ENCODE data around the gene UVRAG.

UVRAG gene

DNA sequence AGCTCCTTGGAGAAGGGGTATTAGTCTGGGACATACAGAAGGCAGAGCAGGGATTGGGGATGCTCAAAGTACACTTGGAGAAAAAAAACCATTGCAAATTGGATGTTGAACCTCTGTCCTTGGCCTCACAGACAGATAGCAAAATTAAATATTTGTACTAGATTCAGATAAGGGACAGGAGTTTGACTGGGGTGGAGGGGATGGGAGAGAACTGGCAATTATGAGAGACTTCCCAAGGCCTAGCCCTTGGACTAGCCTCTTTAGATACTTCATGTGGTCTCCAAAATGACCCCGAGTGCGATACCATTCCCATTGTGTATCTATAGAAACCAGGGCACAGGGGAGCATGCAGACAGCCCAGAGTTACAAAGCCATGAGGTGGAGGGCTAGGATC, 30.9 kb upstream of the UVRAG start:
- no peak for DNase-seq

DNA sequence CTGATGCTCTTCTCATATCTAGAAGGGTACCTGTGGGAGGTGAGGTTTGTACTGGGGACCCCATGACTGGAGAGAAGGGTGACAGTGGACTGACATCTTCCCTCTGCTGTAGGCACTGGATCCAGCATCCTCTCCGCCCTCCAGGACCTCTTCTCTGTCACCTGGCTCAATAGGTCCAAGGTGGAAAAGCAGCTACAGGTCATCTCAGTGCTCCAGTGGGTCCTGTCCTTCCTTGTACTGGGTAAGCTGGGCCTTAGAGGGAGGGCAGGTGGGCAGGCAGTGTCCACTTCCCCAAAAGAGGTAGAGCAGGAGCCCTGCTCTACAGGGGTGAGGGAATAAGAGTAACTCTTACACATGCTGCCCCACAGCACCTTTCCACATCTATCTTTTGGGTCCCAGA, 30.5 kb upstream of the UVRAG start:
- no peak for DNase-seq

DNA sequence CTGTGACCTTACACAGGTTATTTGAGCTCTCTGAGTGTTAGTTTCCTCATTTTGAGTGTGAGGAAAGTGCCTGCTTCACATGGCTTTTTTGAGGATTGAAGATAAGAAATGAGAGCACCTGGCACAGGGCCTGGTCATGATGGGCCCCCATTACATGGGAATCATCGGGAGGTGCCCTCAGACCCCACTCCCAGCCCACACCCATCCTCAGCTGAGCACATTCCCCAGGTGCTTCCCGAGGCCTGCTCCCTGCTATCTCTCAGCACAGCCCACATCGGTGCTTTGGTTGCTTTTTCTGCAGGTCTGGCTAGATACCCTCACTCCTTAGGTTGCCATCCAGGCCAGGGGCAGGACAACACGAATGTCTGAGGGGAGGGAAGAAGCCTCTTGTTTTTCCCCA, 29.8 kb upstream of the UVRAG start:
- DNase-seq, result no peak

DNA sequence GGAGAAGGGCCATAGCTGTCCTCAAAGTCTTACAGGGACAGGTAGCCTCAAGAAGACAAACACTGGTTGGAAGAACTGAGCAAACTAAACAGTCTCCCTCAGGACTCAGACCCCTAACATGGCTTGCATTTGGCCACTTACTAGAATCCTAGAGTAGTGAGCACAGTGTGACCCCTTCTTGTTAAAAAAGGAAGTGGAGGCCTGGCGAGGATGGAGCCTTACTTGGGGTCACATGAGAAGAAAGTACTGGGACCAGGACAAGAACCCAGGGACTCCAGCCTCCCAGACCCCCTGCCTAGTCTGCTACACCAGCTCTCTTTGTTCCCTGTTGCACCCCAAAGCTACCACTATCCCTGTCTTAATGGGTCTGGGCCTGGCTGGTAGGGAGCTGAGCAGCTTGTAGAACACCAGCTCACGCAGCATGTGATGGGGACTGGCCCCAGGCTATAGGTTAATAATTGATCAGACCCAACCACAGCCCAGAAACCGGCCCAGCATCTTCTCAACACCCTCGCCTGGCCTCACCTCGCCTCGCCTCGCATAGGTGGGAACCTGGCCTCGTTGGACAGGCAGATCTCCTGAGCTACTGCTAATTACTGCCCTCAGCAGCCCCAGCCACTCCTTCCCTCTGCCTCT, 28.8 kb upstream of the UVRAG start:
- DNase-seq, result no peak

DNA sequence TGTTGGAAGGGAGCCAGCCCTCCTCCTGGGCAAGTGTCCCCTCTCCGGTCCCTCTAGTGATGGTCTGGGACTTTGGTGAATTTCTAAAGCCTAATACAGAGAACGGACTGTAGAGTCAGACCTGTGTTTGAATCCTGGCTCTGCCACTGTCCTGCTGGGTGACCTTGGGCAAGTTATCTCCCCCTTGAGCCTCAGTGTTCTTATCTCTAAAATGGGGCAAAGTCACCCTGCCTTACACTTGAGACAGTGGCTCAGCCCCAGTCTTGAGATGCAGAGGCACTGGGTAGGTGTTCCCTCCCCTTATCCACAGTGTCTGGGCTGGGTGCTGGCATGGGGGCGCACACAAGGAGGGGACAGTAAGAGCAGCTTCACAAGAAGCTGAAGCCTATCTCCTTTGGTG, 25.5 kb upstream of the UVRAG start:
- no peak for DNase-seq

DNA sequence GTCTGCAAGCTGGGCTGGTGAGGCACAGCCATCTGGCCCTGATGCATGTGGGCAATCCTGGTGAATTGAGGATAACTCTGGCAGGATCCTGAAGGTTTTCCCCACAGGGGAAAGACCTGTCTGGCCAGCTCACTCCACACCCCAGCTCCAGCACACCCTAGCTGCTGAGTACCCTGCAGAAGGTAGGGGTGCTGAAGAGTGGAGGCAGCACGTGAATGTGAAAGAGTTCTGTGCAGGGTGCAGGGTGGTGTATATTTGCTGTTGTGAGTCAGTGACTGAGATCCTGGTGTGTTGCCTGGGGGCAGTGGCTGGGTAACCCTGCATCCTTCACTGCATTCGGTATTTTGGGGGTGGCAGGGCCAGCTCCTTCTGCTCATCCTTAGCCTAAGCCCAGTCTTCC, 24.0 kb upstream of the UVRAG start:
- no peak for DNase-seq

DNA sequence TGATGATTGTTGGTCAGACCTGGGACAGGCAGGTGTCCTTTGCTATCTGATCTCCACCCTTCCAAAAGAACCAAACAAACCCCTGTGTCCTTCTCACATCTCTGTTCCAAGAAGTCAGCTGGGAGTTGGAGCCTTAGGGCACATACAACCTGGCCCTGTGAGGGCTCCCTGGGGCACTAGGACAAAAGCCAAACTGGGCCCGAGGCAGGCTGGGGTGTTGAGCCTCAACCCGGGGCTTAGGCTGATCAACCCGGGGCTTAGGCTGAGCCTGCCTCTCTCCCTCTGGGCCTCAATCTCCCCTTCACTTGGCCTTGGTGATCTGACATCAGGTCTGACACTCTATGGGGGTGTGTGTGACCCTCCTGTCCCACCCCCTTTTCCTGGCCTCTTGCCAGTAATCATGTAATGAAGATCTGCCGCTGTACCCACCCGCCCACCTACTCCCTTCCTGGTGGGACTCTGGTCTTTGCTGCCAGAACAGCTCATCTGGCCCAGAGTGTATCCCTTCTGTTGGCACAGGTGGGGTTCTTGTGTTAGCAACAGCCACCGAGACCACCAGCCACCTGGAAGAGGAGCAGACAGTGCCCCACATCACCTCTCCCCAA, 22.8 kb upstream of the UVRAG start:
- DNase-seq, result no peak

DNA sequence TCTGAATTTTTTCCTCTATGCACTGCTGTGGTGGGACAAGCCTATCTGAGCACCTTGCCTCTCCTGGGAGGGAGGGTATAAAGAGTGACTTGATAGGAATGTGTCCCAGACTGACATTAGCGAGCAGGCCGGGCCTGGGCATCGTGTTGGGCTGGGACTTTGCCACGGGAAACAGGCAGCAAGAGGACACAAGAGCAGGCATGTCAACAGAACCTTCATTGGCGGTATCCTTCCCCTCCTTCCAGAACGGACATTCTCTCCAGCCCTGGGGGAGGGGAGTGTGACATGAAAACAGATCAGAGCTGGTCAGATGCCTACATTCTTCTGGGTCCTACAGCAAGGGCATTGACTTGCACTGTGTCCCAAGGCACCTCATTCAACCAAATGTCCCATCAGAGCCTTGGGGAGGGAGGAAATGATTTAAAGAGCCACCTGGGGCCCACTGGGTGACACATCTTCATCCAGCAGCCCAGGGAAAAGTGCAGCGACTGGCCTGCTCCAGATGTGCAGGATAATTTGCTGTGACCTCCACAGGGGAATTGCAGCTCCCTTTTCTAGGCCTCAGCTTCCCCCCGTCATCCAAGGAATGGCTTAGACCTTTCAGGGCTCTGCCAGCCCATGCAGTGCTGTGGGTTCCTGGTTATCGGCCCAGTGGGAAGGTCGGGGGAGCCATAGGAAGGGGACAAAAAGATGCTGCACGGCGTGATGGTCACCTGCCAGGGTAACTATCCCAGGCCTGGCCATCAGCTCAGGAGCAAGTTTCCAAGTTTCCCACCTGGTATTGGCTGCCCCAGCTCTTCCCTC, 21.8 kb upstream of the UVRAG start:
- DNase-seq, result no peak

DNA sequence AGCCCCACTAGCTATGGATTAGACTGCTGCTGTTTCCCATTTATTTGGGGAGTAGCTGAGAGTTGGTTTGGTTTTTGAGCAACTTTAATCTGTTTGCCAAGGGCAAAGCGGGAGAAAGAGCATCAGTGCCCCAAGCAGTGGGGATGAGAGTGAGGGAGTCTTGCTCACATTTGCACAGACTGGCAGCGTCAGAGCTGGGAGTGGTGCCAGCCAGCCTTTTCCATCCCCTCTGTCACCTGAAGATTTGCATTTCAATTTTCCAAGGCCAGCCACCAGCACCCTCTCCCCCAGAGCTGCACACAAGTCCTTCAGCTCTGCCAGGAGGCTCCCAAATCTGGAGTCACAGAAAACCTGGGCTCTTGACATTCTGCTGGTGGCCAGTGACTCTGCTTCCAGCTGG, 21.0 kb upstream of the UVRAG start:
- DNase-seq, result no peak

DNA sequence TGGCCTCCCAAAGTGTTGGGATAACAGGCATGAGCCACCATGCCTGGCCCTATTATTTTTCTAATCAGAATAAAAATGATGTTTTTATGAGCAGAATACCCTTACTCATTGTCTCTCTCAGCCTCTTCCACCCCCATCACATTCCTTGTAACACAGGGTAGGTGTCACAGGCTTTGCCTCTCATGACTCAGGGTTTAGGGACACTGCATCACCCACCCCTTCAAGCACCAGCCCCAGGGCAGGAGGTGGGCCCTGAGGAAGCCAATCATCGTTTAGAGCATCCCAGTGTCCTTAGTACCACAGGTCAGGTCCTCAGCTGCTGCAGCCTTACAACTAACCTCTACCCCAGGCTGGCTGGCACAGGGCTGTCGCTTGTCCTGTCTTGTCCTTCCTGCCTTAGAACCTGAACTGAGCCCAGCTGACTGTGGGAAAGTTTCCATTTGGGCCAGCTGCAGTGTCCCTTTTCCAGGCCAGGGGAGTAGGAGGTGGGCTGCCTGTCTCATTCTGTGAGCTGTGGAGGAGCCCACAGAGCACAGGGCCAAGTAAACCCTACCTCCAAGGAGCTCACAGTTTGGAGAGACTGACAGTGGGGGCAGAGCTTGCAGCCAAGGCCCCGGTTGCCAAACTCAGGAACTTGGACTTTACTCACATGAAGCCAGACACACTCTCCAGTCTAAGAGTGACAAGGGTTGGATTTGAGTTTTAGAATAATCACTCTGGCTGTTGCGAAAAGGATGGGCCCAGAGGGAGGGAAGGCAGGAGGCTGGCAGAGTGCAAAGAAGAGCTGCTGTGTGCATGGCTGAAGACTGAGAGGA, 19.5 kb upstream of the UVRAG start:
- DNase-seq, result no peak

DNA sequence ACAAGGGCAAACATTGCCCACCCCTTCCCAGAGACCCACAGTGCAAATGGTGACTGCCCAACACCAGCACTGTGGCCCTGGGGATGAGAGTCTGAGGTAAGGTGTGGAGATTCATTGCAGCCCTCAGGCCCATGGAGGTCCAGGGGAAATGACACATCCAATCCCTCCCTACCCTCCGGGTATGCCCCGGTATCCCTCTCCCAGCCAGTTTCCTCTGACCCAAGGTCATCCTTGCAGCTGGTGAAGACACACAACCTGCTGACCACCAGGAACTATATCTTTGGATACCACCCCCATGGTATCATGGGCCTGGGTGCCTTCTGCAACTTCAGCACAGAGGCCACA, 18.9 kb upstream of the UVRAG start:
- DNase-seq, result no peak

DNA sequence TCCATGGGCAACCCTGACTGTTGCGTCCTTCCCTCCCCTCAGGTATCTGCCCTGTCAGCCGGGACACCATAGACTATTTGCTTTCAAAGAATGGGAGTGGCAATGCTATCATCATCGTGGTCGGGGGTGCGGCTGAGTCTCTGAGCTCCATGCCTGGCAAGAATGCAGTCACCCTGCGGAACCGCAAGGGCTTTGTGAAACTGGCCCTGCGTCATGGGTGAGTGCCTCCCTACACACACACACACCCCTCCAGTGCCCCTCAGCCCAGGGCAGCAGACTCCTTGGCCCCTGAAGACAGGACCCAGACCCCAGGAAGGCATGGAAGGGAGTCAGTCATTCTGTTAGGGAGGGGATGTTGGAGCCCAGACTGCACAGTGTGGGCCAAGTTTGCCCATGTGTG, 17.9 kb upstream of the UVRAG start:
- no peak for DNase-seq

DNA sequence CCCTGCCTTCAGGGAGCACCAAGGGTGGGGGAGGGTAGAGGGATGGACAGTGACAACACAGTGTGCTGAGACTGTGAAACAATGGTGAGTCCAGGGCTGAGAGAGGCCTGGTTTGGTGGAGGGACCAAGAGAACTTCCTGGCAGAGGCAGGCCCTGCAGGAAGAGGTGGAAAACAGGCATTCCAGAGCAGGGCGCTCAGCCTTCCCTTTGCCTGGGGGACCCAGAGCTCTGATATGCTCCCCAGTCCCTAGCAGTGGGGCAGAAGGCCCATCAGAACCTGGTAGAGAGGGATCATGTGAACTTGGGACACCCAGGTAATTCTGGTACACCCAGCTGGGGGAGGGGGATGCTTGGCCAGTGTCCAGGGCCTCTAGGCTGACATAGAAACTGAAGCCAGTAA, 17.2 kb upstream of the UVRAG start:
- no peak for DNase-seq

DNA sequence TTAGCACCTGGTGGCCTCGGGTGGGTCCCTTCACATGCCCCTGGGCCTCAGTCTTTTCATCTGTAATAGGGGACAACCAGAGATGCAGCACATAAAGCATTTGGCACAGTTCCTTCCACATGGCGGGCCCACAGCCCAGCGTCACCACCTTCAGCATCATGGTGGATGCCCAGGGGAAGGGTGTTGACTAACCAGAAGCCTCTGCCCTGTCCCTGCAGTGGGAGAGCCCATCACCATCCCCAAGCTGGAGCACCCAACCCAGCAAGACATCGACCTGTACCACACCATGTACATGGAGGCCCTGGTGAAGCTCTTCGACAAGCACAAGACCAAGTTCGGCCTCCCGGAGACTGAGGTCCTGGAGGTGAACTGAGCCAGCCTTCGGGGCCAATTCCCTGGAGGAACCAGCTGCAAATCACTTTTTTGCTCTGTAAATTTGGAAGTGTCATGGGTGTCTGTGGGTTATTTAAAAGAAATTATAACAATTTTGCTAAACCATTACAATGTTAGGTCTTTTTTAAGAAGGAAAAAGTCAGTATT, 14.8 kb upstream of the UVRAG start:
- no peak for DNase-seq

DNA sequence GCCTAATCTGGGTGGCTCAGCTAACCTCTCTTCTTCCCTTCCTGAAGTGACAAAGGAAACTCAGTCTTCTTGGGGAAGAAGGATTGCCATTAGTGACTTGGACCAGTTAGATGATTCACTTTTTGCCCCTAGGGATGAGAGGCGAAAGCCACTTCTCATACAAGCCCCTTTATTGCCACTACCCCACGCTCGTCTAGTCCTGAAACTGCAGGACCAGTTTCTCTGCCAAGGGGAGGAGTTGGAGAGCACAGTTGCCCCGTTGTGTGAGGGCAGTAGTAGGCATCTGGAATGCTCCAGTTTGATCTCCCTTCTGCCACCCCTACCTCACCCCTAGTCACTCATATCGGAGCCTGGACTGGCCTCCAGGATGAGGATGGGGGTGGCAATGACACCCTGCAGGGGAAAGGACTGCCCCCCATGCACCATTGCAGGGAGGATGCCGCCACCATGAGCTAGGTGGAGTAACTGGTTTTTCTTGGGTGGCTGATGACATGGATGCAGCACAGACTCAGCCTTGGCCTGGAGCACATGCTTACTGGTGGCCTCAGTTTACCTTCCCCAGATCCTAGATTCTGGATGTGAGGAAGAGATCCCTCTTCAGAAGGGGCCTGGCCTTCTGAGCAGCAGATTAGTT, 14.2 kb upstream of the UVRAG start:
- DNase-seq, result no peak

DNA sequence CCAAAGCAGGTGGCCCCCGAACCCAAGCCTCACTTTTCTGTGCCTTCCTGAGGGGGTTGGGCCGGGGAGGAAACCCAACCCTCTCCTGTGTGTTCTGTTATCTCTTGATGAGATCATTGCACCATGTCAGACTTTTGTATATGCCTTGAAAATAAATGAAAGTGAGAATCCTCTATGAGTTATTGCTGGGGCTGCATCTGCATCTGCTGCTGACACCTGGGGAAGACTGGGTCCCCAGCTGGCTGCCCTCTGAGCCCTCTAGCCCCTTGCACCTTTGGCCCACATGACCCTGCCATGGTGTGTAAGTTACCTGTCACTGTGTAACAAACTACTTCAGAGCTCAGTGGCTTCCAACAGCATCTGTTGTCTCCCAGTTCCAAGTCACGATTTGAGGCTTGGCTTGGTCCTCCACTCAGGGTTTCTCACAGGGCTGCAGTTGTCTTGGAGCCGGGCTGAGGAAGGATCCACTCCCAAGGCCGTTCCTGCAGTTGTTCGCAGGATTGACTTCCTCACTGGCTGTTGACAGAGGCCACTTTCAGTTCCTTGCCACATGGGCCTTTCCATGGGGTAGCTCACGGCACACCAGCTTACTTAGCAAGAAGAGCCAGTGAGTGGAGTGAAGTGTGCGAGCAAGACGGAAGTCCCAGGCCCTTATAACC, 13.5 kb upstream of the UVRAG start:
- DNase-seq, result no peak

DNA sequence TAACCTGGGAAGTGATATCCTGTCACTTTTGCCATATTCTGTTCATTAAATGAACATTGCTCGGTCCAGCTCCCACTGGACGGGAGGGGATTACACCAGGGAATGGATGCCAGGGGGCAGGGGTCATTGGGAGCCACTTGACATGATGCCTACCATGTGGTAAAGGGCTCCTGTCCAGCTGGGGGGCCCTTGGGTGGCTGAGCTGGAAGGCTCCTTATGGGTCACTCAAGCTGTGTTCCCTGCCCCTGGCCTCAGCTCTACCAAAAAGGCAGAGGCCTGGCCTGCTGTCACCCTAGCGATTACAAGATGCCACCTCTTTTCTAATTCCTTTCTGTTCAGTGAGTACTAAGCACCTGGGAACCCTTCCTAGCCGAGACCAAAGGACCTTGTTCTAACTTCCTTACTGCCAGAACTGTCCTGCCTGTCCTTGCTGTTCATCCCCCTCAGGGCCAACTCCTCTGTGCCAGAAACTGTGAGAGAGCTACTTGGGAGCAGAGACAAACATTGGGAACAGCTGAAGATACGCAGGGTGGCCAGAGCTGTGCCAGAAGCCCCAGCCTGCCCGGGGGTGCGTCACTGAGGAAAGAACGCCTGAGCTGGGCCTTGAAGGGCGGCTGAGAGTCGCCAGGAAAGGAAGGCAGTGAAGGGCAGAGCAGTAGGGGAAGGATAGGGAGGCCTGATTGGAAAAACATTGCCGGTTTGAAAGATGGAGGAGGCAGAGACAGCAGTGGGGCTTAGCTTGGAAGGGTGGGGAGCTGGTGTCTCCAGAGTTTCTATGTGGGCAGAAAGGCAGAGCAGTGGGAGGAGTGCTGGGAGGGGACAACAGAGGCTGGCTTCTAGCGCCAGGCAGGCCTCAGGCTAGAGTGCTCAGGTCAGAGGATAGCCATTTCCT, 12.7 kb upstream of the UVRAG start:
- DNase-seq, result no peak

DNA sequence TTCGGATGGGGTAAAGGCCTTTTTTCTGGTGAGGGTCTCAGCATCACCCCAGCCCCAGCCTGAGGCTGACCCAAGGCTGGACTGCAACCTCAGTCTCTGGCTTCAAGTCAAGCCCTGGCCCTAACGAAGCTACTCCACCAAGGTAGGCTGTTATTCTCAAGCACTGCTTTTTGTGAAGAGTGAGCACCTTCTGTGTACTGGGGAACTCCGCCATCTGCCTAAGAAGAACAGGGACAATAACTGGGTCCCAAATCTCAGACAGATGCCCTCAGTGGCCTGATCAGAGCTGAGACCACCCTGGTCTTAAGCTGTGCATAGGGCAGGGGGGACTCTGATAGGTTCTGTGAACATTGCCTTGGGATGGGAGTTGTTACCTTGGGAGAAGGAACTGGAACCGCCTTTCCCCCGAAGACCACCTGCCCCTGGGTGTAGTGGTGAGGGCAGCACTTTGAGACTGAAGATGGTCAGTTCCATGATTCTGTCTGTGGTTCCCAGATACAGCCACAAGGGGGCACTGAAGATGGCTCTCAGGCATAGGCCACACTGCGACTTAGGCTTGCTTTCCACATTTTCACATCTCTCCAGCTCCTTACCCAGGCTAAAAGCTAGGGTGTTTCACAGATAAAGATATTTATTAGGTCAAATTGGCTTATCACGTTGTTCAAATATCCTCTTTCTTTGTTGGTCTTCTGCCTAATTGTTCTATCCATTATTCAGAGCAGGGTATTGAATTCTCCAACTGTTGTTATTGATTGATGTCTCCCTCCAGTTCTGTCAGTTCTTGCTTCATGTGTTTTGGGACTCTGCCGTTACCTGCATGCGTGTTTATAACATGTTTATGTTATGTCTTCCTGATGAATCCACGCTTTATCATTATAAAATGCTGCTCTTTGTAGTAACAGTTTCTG, 11.8 kb upstream of the UVRAG start:
- peak; percentile 44 to 76 for DNase-seq

DNA sequence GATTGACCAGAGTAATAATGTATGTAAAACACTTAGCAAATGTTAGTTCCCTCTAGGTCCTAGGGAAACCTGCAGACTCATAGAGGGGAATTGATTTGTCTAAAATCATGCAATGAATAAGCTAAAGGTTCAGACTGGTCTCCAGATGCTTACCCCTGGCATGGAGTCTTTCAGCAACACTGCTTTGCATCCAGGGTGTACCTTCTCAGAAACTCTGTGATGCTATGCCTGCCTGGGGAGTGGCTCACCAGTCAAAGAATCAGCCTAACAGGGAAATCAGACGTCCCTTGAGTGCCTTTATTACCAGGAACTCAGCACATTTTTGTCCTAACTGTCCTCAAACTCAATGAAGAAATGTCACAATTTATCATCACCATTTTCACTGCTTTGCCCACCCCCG, 5.9 kb upstream of the UVRAG start:
- DNase-seq, result no peak

DNA sequence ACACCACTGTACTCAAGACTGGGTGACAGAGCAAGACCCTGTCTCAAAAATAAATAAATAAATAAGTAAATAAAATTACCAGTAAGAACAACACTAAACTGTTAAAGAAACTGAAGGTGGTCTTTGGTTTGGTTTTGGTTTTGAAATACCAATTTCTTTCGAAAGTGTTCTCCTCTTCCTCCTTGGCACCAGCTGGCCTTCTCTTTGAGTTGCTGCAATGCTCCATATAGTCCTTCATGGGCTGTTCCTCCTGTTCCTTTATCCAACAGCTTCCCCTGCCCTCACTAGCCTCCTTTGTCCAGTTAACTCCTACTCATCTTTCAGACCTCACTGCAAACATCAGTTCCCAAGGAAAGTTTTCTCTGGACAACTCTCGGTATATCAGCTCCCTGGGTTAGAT, 5.0 kb upstream of the UVRAG start:
- DNase-seq, result no peak
